ENCODE data around the gene MYLK.

Gene MYLK

DNA sequence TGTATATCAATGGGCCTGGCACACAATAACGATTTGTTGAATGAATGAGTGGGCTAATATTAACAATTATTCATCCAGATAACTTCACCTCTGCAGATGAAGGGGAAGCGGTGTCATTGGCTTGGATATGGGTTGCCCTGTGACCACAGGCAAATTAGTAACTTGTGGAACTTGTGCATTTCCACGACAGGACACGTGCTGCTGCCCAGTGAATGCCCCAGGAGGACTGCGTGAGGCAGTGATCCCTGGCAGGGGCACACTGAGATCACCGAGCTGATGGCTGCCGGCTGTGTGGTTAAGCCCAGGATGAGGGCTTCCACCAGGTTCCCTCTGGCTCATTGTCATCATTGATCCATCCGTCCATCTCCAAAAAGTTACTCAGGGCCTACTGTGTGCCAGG is 215.2 kb downstream of the MYLK start:
- DNase-seq (ENCODE audit: low read depth): no peak

DNA sequence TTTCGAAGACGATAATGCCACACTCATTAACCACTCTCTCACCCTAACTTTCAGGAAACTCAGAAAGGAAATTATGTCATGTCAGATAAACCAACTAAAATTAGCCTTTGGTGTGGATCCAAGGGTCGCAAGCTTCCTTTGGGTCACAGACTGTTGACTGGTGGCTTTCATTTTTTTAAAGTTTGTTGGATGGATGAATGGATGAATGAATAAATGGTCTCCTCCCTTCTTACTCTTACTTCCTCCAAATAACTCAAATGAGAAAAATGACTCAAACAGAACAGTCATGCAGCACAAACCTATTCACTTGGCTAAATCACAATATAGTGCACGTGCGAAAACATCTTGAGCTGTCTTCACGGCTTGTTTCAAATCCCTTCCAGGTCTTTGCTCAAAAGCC is 216.3 kb downstream of the MYLK start:
- DNase-seq (ENCODE audit: low read depth): no peak

DNA sequence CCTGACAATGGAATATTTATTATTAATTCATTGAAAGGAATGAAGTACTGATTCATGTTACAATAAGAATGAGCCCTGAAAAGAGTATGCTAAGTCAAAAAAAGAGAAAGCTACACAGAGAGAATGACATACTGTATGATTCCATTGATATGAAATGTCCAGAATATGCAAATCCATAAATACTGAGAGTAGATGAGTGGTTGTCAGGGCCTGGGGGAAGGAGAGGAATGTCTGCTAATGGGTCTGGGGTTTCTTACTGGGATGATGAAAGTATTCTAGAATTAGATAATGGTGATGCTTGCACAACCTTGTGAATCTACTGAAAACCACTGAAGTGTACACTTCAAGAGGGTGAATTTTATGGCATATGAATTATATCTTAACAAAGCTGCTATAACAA is 219.4 kb downstream of the MYLK start:
- peak; percentile 33 for DNase-seq (ENCODE audit: low read depth)

DNA sequence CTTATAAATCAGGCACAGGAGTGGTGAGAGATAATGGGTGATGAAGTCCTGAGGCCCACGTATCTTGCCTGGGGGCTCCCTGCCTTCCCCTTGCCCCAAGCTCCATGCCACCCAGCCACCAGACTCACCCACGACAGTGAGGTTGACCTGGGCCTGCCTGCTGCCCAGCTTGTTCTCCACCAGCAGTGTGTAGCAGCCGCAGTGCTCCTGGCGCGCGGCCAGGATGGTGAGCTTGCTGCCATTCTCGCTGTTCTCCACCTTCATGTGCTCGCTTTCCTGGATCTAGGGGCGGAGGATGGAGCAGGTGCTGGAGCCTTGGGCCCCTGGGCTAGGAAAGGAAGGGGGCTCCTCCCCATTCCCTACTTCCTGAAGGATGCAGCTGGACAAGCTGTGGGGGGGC is 220.2 kb downstream of the MYLK start:
- DNase-seq (ENCODE audit: low read depth): no peak

DNA sequence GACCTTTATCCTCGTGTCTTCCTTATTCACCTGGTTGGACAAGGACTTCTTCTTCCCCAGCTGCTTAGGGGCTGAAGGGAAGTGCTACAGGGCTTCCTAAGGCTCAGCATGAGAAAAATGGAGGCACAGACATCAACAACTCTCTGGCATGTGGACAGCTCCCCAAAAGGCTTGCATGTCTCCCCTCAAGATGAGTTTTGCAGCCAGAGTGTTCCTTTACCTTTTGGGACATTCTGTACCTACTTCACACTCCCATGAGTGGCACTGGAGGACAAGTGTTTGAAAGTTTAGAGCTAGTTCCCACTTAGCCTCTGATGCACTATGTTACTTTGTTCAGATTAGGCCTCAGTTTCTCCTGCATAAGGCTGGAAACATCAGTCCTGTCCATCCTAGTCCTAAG is 222.2 kb downstream of the MYLK start:
- DNase-seq (ENCODE audit: low read depth): no peak

DNA sequence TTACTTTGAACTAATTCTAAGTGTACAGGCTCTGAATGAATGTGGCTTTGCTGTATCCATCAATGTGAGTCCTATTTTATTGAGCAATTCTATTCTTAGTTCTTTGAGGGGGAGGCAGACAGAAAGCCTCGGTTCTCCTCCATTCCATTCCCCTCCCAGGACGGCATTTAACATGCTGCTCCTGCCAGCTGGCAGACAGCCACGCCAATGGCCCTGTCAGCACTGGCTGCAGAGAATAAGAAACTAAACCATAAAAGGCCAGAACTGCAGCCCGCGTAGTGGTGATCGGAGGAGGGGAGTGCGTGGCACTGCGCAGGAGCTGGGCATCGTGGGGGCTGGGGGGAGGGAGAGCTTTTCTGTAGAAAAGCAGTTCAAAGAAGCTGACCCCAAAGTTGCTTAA is 223.2 kb downstream of the MYLK start:
- DNase-seq (ENCODE audit: low read depth): peak; percentile 98

DNA sequence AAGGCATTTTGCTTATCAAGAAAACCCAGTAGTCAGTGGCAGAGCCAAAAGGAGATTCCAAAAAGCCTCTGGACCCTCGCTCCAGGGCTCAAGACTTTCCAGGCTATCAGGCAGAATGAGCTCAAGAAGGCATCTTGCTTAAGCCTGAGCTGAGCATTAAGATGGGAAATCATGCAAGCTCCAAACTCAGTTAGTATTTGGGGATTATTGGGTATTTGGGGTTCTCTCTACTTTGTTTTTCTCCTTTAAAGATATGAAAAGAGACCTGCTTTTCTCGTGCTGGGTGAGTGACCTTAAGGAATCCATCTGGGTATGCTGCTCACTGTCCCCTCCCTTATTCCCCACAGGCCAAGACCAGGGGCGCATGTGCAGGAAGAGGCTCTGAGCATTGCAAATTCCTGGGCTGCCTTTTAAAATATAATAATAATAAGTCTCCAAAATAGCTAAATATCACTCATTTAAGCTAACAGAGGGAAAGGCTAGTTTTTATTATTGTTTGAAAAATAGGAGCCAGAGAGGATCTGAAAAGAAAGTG is 223.9 kb downstream of the MYLK start:
- no peak for DNase-seq (ENCODE audit: low read depth)

DNA sequence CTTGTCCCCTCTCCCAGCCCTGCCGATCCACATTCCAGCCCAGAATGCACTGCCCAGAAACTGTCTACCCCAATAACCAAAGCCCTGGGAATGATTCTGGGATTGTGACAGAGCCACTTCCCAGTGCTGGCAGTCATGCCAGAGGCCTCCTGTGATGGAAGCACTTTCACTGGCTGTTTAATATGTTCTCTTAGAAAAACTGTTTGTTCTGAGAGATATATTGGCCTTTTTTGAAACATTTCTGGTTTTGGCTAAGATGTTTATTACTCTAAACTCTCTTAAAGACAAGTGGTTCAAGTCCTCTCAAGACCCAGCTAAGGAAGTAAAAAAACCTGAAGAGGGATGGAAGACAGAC is 225.3 kb downstream of the MYLK start:
- DNase-seq (ENCODE audit: low read depth): no peak

DNA sequence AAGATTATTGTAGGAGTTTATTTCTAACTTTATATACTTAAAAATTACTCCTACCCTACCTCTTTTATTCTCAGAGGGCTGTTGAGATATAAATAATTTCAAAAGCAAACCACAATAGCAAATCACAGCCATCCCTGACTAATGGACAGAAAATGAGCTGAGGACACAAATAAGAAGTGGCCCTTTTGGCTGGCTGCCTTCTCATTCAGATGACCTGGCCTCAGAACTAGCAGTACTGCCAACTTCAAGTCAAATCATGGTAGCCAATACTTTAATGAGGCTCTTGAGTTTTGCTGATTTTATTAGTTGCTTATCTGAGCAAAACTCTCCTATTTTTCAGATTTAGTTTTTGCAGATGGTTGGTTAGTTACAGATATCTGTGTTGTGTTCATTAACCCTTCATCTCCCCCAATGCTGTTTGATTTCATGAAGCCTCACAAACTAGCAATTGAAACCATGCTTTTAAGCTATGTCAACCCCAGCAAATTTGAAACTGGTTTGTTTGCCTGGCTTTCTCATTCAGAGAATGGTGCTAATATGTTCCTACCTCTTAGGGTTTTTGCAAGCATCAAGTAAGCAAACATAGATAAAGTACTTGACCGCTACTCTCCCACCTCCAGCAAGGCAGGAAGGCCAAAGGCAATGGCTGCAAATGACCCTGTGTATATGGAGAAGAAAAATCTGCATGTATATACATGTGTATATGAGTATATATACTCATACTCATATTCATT is 225.8 kb downstream of the MYLK start:
- peak; percentile 75 for DNase-seq (ENCODE audit: low read depth)

DNA sequence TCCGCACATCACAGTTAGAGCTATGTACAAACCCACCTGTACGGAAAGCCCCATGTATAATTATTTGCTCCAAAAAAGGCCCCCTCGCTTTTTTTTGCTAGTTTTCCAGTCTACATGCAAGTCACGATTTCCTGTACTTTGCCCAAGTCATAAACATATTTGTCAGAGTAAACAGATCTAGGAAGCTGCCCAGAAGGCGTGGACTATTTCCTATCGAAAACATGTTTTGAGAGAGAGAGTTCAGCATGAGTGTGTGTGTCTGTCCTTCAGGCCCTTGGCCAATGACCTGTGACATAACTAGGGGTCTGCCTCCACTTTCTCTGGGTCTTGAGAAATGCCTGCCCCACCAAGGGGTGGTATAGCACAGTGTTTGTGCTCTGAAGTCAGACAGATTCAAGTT is 226.6 kb downstream of the MYLK start:
- peak; percentile 74 for DNase-seq (ENCODE audit: low read depth)

DNA sequence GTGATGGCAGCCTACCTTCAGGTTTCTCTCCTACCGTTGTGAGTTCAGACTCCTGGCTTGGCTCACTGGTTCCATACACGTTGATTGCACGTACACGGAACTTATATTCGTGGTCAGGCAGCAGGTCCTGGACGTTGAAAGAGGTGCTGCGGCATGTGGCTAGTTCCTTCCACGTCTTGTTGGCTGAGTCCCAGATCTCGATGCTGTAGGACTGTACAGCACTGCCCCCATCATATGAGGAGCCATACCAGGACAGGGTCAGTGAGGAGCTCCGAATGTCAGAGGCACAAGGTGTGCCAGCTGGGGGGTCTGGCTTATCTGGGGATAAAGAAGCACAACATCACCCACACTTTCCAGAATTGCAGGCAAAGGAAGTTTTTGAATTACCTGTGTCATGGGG is 227.0 kb downstream of the MYLK start:
- DNase-seq (ENCODE audit: low read depth): no peak

DNA sequence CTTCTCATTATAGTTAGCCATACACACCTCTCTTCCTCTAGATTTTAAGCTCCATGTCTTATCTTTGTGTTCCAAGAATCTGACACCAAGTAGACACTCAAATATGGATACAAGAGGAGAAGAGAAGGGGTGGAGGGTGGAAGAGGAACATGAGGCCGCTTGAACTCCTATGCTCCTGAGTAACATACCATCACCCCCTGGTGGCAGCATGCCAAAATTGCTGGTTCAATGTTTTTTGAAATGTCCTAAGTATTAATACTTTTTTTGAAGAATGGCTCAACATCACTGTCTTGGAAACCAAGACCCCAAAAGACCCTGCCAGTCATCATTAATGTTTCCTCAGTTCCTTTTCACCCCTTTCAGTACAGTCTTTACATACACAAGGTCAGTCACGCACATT is 227.4 kb downstream of the MYLK start:
- DNase-seq (ENCODE audit: low read depth): no peak

DNA sequence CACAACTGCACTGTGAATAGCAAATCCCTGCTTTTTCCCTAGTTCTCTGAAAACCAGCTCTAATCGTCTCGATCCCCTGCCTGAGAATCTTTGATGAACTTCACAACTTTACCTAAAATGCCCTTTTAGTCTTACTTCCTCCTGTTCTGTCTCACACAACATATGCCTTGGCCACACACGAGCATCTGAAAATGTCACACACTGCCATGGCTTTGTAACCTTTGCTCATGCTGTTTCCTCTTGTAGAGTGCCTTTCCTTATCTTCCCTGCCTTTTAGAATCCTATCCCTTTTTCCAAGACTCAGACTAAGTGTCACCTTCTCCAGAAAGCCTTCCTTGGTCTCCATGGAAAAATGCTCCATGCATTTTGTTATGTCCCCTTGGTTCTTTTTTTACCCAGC is 227.9 kb downstream of the MYLK start:
- DNase-seq (ENCODE audit: low read depth): no peak

DNA sequence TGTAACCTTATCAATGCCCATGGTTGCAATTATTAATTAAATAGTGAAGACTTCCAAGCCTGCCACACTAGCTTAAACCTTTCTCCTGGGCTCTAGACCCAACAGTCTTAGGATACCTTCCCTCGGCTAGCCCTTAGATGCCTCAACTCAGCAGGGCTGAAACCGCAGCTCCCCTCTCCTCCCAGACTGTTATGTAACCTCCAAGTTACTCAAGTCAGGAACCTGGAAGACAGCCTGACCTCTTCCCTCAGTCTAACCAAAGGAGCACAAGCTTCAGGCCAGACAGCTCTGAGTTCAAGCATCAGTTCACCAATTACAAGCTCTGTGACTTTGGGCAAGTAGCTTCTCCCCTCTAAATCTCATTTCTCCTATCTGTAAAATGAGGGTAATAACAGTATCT is 228.7 kb downstream of the MYLK start:
- peak; percentile 22 for DNase-seq (ENCODE audit: low read depth)

DNA sequence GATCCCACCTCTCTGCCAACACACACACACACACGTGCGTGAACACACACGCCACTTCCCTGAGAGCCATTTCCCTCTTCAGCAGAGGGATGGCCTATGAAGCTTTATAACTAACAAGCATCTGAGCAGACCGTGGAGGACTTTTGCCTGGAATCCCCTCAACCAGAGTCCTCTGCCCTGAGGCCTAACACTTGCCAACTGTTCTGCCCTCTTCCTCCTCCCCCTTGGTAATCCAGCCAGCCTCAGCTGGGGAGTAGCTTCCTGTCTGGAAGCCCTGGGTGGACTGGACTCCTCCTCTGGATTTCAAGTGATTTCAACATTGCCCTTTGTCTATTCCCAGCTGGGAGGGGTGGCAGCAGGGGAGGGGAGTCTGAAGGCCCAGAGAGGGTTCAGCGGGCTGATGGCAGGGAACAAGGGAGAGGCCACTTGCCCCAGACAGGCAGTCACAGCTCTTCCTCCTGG is 230.9 kb downstream of the MYLK start:
- peak; percentile 60 for DNase-seq (ENCODE audit: low read depth)

DNA sequence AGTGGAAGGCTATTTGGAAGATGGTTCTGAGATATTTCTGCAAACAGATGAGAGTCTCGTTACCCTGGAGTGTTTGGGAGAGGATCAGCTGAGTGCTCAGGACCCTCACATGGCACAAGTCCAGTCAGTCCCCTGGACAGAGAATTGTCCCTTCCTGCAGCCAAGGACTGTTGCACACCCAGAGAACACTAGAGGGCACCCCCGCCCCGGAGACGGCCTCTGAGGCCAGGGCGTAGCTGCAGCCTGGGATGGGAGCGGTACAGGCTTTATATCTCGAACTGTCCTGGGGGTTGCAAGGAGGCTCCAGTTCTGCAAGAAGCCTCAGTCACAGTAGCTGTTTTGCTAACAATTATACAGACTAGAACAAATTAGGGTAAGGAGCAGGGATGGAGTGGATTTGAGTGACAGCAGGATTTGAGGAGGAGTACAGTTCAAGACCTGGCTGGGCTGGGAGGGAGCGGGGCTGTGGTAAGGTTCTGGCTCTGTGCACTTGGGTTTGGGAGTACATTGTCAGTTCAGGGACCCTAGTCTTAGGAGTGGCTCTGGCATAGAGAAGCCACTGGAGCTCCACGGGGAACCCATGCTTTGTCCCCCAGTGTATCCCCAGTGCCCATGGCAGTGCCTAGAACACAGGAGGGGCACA is 231.7 kb downstream of the MYLK start:
- DNase-seq (ENCODE audit: low read depth): peak; percentile 65

DNA sequence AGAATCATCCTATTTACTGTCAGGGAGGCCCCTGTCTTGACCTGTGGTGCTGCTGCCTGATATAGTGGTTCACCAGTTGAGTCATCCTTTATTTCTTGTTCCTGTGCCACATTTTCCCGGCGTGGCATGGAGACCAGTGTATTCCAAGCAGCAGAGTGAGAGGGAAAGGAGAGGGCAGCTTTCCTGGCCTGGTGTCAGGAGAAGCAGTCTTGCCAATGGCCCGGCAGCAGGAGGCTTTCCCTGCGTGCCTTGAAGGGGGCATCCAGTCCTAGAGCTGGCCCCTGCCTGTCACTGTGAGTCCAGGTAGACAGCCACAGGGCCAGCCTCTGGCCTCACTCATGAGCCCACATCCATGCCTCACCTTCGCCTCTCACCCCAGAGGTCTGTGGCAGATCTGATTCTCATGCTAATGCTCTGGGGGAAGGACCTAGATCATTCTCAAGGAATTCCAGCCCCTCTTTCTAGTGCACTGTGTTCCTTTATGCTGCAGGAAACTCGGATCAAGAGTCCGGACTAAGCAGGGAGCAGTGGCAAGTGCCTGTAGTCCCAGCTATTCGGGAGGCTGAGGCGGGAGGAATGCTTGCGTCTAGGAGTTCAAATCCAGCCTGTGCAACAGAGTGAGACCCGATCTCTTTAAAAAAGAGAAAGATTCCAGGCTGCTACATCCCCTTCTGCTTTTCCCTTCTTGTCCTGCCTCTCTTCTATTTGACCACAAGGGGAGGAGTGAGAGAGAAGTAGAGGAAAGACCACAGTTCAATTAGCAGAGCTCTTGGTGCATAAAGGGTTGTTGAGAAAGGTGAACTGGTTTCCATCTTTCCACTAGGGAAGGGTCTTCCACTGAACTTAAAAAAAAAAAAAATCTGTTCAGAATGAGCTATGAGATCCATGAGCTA is 232.4 kb downstream of the MYLK start:
- DNase-seq (ENCODE audit: low read depth): no peak

DNA sequence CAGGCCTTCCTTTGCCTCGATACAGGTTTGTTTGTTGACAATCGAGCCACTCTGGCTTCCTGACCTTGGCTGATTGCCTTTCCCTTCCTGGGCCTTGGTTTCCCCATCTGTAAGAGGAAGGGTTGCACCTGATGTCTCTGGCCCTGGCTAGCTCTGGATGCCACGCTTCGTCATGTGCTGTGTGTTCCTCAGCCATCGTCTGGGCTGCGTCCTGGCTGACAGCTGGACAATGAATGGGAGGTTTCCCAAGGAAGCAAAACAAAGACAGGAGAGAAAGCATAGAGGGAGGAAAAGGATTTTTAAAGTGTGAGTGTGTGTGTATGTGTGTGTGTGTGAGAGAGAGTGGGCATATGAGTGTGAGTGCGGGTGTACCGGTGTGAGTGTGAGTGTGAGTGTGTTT is 234.0 kb downstream of the MYLK start:
- no peak for DNase-seq (ENCODE audit: low read depth)

DNA sequence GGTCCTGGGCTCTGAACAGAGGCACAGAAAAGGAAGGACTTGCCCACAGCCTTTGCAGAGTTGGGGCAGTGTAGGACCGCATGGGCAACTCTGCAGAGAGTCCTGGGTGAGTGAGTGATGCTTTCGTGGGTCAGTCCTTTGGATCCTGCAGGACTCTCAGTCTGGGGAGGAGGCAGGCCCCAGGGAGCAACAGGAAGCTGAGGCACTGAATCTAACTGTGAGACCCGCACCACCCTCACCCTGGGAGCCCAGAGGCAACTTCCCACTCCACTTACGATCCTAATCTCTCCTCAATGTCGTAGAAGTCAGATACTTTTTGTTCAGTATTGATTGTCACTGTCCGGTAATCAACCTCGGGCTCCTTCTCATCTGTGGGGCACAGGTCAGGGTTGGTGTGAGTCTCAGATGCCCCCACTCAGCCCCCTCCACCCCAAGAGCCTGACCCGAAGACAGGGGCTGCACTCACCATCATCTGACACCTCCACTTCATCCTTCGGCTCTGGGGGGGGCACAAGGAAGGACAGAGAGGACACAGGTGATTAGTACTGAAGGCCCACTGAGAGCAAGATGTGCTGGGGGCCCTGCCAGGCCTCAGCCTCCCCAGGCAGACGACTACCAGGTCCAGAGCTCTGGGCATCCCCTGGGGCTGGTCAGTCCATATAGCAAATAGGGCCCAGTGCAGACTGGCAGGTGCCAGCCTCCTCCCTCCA is 235.3 kb downstream of the MYLK start:
- DNase-seq (ENCODE audit: low read depth): no peak

DNA sequence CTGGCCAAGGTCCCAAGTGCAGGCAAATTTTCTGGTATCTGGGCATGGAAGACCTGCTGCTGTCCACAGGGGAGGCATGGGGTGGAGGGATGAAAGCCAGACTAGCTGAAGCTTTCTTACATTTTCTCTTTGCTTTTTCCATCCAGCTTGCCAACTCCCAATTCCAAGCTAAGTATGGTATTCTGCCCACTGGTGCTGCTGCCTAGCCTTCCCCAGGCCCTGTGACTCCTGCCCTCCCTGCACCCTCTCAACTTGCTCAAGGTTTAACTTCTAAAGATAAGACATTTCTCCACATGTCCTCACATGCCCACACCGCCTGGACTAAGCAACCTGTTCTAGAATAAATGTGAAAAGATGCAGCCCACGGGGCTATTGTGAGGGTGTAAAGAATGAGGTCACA is 239.8 kb downstream of the MYLK start:
- no peak for DNase-seq (ENCODE audit: low read depth)

DNA sequence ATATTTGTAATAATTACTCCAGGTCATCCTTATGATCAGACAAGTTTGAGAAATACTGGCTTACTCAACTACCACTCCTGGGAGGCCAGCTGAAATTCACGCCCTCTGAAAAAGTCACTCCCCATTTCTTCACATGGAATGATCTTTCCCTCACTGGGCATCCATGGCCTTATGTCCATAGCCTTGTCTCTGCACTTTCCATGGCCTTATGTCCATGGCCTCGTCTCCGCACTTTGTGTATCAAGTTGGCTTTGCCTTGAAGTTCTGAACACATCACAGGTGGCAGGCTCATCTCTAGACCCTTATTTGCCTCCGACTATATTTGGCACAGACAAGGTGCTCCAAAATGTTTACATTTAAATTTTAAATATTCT is 241.2 kb downstream of the MYLK start:
- no peak for DNase-seq (ENCODE audit: low read depth)
